H9 (cell line): ENCODE results near the gene SPSB4. TPM values are rescaled to one million over a fixed set of nuclear protein-coding genes. Genes with fewer than 3 reads are reported as not detected.

Source experiments
- DNase-seq: peaks from one replicate; pipeline ENCODE4 v3.0.0-alpha.2; 2017
- H2AFZ ChIP-seq: one replicate; pipeline ENCODE4 v1.6.1; 2013; ENCODE audit warnings: mild to moderate bottlenecking, low read length, control low read depth, moderate library complexity
- H2AK5ac ChIP-seq: 2 replicates; pipeline ENCODE4 v1.6.1; 2013; ENCODE audit warnings: low read length, control low read depth, mixed read lengths; ENCODE audit not compliant: insufficient read length
- H2BK120ac ChIP-seq: one replicate; pipeline ENCODE4 v1.6.1; 2013; ENCODE audit warnings: low read depth, mild to moderate bottlenecking, low read length, control low read depth, inconsistent platforms; ENCODE audit not compliant: poor library complexity, severe bottlenecking
- H2BK12ac ChIP-seq: 2 replicates; pipeline ENCODE4 v1.6.1; 2013; ENCODE audit warnings: low read length, control low read depth, mixed read lengths, low read depth; ENCODE audit not compliant: insufficient read length
- H2BK15ac ChIP-seq: 2 replicates; pipeline ENCODE4 v1.6.1; 2013; ENCODE audit warnings: low read depth, low read length, control low read depth
- H2BK20ac ChIP-seq: one replicate; pipeline ENCODE4 v1.6.1; 2013; ENCODE audit warnings: low read depth, mild to moderate bottlenecking, low read length, control low read depth, inconsistent platforms; ENCODE audit not compliant: poor library complexity, severe bottlenecking
- H2BK5ac ChIP-seq: 2 replicates; pipeline ENCODE4 v1.6.1; 2013; ENCODE audit warnings: low read length, control low read depth, mixed read lengths; ENCODE audit not compliant: insufficient read length
- H3K14ac ChIP-seq: 2 replicates; pipeline ENCODE4 v1.6.1; 2013; ENCODE audit warnings: low read length, control low read depth; ENCODE audit not compliant: insufficient read depth
- H3K18ac ChIP-seq: 2 replicates; pipeline ENCODE4 v1.6.1; 2013; ENCODE audit warnings: low read depth, mild to moderate bottlenecking, mixed read lengths, low read length, control low read depth; ENCODE audit not compliant: insufficient read length
- H3K23ac ChIP-seq: 2 replicates; pipeline ENCODE4 v1.6.1; 2013; ENCODE audit warnings: low read length, control low read depth, mixed read lengths, low read depth; ENCODE audit not compliant: insufficient read length
- H3K23me2 ChIP-seq: 2 replicates; pipeline ENCODE4 v1.6.1; 2013; ENCODE audit warnings: low read depth, mild to moderate bottlenecking, mixed read lengths, low read length, control low read depth; ENCODE audit not compliant: insufficient read length, poor library complexity, severe bottlenecking
- H3K27ac ChIP-seq: 2 replicates; pipeline ENCODE4 v1.5.1; 2013; ENCODE audit warnings: low read length, control low read depth, mixed read lengths, low read depth; ENCODE audit not compliant: insufficient read length
- H3K27me3 ChIP-seq: 2 replicates; pipeline ENCODE4 v1.6.1; 2013; ENCODE audit warnings: low read length, control low read depth, inconsistent platforms; ENCODE audit not compliant: insufficient read depth
- H3K4ac ChIP-seq: 2 replicates; pipeline ENCODE4 v1.6.1; 2013; ENCODE audit warnings: low read depth, mild to moderate bottlenecking, control low read depth, inconsistent platforms, low read length, moderate library complexity
- H3K4me1 ChIP-seq: 2 replicates; pipeline ENCODE4 v1.6.1; 2013; ENCODE audit warnings: low read length, control low read depth, inconsistent platforms; ENCODE audit not compliant: insufficient read depth
- H3K4me2 ChIP-seq: 2 replicates; pipeline ENCODE4 v1.6.1; 2013; ENCODE audit warnings: low read length, control low read depth, mixed read lengths; ENCODE audit not compliant: insufficient read length, insufficient read depth
- H3K56ac ChIP-seq: 2 replicates; pipeline ENCODE4 v1.6.1; 2013; ENCODE audit warnings: low read depth, mild to moderate bottlenecking, mixed read lengths, low read length, control low read depth; ENCODE audit not compliant: insufficient read length
- H3K79me1 ChIP-seq: 2 replicates; pipeline ENCODE4 v1.6.1; 2013; ENCODE audit warnings: low read depth, mild to moderate bottlenecking, moderate library complexity, low read length, control low read depth, inconsistent platforms; ENCODE audit not compliant: insufficient read depth, poor library complexity, severe bottlenecking
- H3K79me2 ChIP-seq: 2 replicates; pipeline ENCODE4 v1.6.1; 2013; ENCODE audit warnings: low read length, control low read depth, inconsistent platforms; ENCODE audit not compliant: insufficient read depth
- H3K9ac ChIP-seq: 2 replicates; pipeline ENCODE4 v1.6.1; 2013; ENCODE audit warnings: low read length, control low read depth, mixed read lengths; ENCODE audit not compliant: insufficient read length; ENCODE audit errors: extremely low read depth
- H3K9me3 ChIP-seq: one replicate; pipeline ENCODE4 v1.6.1; 2013; ENCODE audit warnings: low read depth, low read length, inconsistent platforms; ENCODE audit not compliant: control insufficient read depth
- H3T11ph ChIP-seq: one replicate; pipeline ENCODE4 v1.6.1; 2013; ENCODE audit warnings: mild to moderate bottlenecking, low read length, control low read depth, inconsistent platforms
- H4K20me1 ChIP-seq: one replicate; pipeline ENCODE4 v1.6.1; 2013; ENCODE audit not compliant: control insufficient read depth, insufficient read length, insufficient read depth
- H4K5ac ChIP-seq: 2 replicates; pipeline ENCODE4 v1.6.1; 2013; ENCODE audit warnings: low read depth, mild to moderate bottlenecking, mixed read lengths, low read length, control low read depth; ENCODE audit not compliant: insufficient read length
- H4K8ac ChIP-seq: replicated peaks from 2 replicates; pipeline ENCODE4 v1.6.1; 2013; ENCODE audit warnings: low read length, control low read depth, mixed read lengths, low read depth; ENCODE audit not compliant: insufficient read length
- H4K91ac ChIP-seq: 2 replicates; pipeline ENCODE4 v1.6.1; 2013; ENCODE audit warnings: low read depth, mild to moderate bottlenecking, moderate library complexity, mixed read lengths, low read length, control low read depth; ENCODE audit not compliant: insufficient read length
- H3K27ac Mint-ChIP-seq, 3 experiments: 2 replicates in 2 of 3; 3 replicates in 1 of 3; pipeline ENCODE4 v1.8.0; 2020 to 2021; ENCODE audit warnings: mixed read lengths in 3 of 3, mild to moderate bottlenecking in 1 of 3, moderate library complexity in 1 of 3
- H3K27me3 Mint-ChIP-seq: 2 replicates; pipeline ENCODE4 v1.8.0; 2021; ENCODE audit warnings: low read depth, mild to moderate bottlenecking, moderate library complexity, mixed read lengths
- H3K36me3 Mint-ChIP-seq, 3 experiments: 2 replicates in 2 of 3; 3 replicates in 1 of 3; pipeline ENCODE4 v1.8.0; 2020 to 2021; ENCODE audit warnings: low read depth in 3 of 3, mixed read lengths in 3 of 3; ENCODE audit not compliant: insufficient read depth in 1 of 3
- H3K4me1 Mint-ChIP-seq, 2 experiments: 2 replicates each; pipeline ENCODE4 v1.8.0; 2020; ENCODE audit warnings: mixed read lengths in 2 of 2
- H3K4me3 Mint-ChIP-seq, 2 experiments: 2 replicates in 1 of 2; 3 replicates in 1 of 2; pipeline ENCODE4 v1.8.0; 2020 to 2021; ENCODE audit warnings: mild to moderate bottlenecking in 2 of 2, mixed read lengths in 2 of 2, moderate library complexity in 1 of 2
- H3K9me3 Mint-ChIP-seq, 2 experiments: 2 replicates in 1 of 2; 3 replicates in 1 of 2; pipeline ENCODE4 v1.8.0; 2020; ENCODE audit warnings: mild to moderate bottlenecking in 2 of 2, mixed read lengths in 2 of 2, moderate library complexity in 1 of 2
- CTCF ChIP-seq: fragments of 200-600 bp; sonication (generic); conservative IDR thresholded peaks from 3 replicates; pipeline ENCODE4 v1.8.0; 2021; ENCODE audit warnings: antibody characterized with exemption, mild to moderate bottlenecking
- WGBS: extraction: QIAGEN DNeasy Blood & Tissue Kit; methylation state at CpG from one replicate; pipeline ENCODE4 v1.1.7; 2013; ENCODE audit warnings: missing lambda C conversion rate, low lambda C conversion rate, mixed read lengths; ENCODE audit not compliant: insufficient read length; ENCODE audit errors: extremely low coverage; 5-methylcytosine and 5-hydroxymethylcytosine counted together
- total RNA-seq: library from RNA; stranded (reverse); gene quantifications from 2 replicates; pipeline ENCODE4 v1.2.1, GENCODE V29; 2021

SPSB4 gene
- total RNA-seq, 1 experiment from 2014 or later = 6.2 TPM

GRCh38 chr3:141193066-141193830 lies 142.1 kb downstream of the SPSB4 start:
- H3K4me2 ChIP-seq = no peak overlapping the region
- H3K9ac ChIP-seq = no peak overlapping the region
- peaks cover 17% of the 10 kb centered on the region for H3K27me3 Mint-ChIP-seq
- H3K9me3 Mint-ChIP-seq = peaks cover 0 to 2% of the 10 kb centered on the region in 2 experiments; a peak in 1 of 5 replicates
- H4K20me1 ChIP-seq = no peaks in the 10 kb centered on the region
- H3K23me2 ChIP-seq = no peaks in the 10 kb centered on the region
- H3K36me3 Mint-ChIP-seq = no peaks in the 10 kb centered on the region
- H3K23ac ChIP-seq = no peak overlapping the region
- H2AFZ ChIP-seq = no peak overlapping the region
- H3K4me3 Mint-ChIP-seq = no peak overlapping the region
- no peaks in the 10 kb centered on the region for H3K9me3 ChIP-seq
- H3K27me3 ChIP-seq = no peaks in the 10 kb centered on the region
- 0 out of 4 replicates have a peak, but pooled peaks cover 0 to 2% of the 10 kb centered on the region in 2 experiments for H3K4me1 Mint-ChIP-seq
- no peak overlapping the region for H3K18ac ChIP-seq
- H4K5ac ChIP-seq = no peak overlapping the region
- H2BK120ac ChIP-seq = no peak overlapping the region
- H3K4me1 ChIP-seq = no peaks in the 10 kb centered on the region
- no peak overlapping the region for H4K8ac ChIP-seq
- no peak overlapping the region for H3T11ph ChIP-seq
- no peaks in the 10 kb centered on the region for H3K79me1 ChIP-seq
- H3K27ac ChIP-seq = no peak overlapping the region
- no peaks in the 10 kb centered on the region for H3K79me2 ChIP-seq
- DNase-seq = no peak
- no peak overlapping the region for H2BK15ac ChIP-seq
- H2BK5ac ChIP-seq = no peak overlapping the region
- no peak overlapping the region for H3K27ac Mint-ChIP-seq
- WGBS = no CpG with 5 or more reads among the region's 13 CpGs
- no peak overlapping the region for H2BK20ac ChIP-seq
- H3K14ac ChIP-seq = no peak overlapping the region
- H3K56ac ChIP-seq = no peak overlapping the region
- H2AK5ac ChIP-seq = no peak overlapping the region
- TF ChIP-seq CTCF = no peak
- H4K91ac ChIP-seq = no peak overlapping the region
- H3K4ac ChIP-seq = no peak overlapping the region
- no peak overlapping the region for H2BK12ac ChIP-seq

Other genes with a start within 250 kb of the SPSB4 start
- 70.0 and 77.5 TPM in 2 replicates for gene SLC25A36, start 109.5 kb upstream of the SPSB4 start, total RNA-seq
- 17.9 and 19.8 TPM in 2 replicates for gene PXYLP1, start 180.5 kb downstream of the SPSB4 start, total RNA-seq